Heart left ventricle (tissue), 13 donors: ENCODE data around the gene CDH5.

ENCODE experiments used
- CTCF ChIP-seq, 12 donors: fragments of 200-600 bp; sonication (generic) in 4 of 12; IDR thresholded peaks; one replicate each; pipeline versions ENCODE4 v1.5.0 to v1.8.0; 2018 to 2022; ENCODE audit warnings: antibody characterized with exemption in 12 of 12, mild to moderate bottlenecking in 5 of 12
- POLR2A ChIP-seq, 2 donors: fragments of 450-650 bp; IDR thresholded peaks; one replicate each; pipeline ENCODE4 v1.6.1; 2017; ENCODE audit warnings: antibody characterized with exemption in 2 of 2, mild to moderate bottlenecking in 2 of 2, moderate library complexity in 2 of 2
- donor health status: ischemic (EF 13 %, LVEDD 7.1; RV severe dilation, severe dysfunction).
- donor health status: DM: no; HTN: yes; CAD: no.
- donor health status: DM: no; HTN: no; CAD: no.
- donor health status: ischemic (EF 25% LVEDD 6.9; RV normal size, moderate dysfunction).
- donor health status: ischemic (EF 25% LVEDD 5.7; RV mildly dilated, moderate dysfunction).
- donor health status: ischemic (EF 35%, LVEDD 5.7; RV mildly dilated, moderate dysfunction).
- donor health status: nonischemic (EF 11% LVEDD 7.7; RV severe dilation, severe dysfunction).
- donor health status: DM: yes; HTN: yes; CAD: no.
- donor health status: PGD.
- donor health status: ischemic (EF 29% LVEDD 5.4; RV normal size, mild dysfunction).
- donor health status: nonischemic (EF 23%, LVEDD 6.1; RV moderate dilation, normal function).

- no peak for TF ChIP-seq CTCF (IDR thresholded peaks at IDR 0.05)
- TF ChIP-seq POLR2A (IDR thresholded peaks at IDR 0.05) = no peak
Observed at GRCh38 chr16:66390346-66391108, 24.0 kb downstream of the CDH5 start.
